Gastroesophageal sphincter (tissue), 4 donors: Measurements from ENCODE around the gene USP6NL. TPM values are rescaled to one million over a fixed set of nuclear protein-coding genes. Genes with fewer than 3 reads are reported as not detected.

ENCODE experiments used
- ATAC-seq: fragments of 150-250 bp; one replicate; pipeline ENCODE4 v1.9.1; 2016; ENCODE audit warnings: mild to moderate bottlenecking, moderate library complexity
- H3K27ac ChIP-seq, 4 donors: fragments of 200-600 bp; sonication (generic) in 3 of 4; 1 replicate in 3 of 4; 2 replicates in 1 of 4; pipeline ENCODE4 v1.5.1; 2016 to 2019
- H3K27me3 ChIP-seq: fragments of 200-600 bp; sonication (generic); one replicate; pipeline ENCODE4 v1.5.1; 2019
- H3K36me3 ChIP-seq, 2 donors: fragments of 200-600 bp; sonication (generic); one replicate each; pipeline ENCODE4 v1.5.1; 2019; ENCODE audit warnings: control low read depth in 1 of 2
- H3K4me1 ChIP-seq, 3 donors: fragments of 200-600 bp; sonication (generic); 1 replicate in 2 of 3; 2 replicates in 1 of 3; pipeline ENCODE4 v1.5.1; 2016 to 2019; ENCODE audit warnings: control low read depth in 2 of 3
- H3K4me3 ChIP-seq, 2 donors: fragments of 200-600 bp; sonication (generic); one replicate each; pipeline ENCODE4 v1.5.1; 2019; ENCODE audit warnings: mild to moderate bottlenecking in 1 of 2, moderate library complexity in 1 of 2
- H3K9me3 ChIP-seq, 3 donors: fragments of 200-600 bp; sonication (generic); one replicate each; pipeline ENCODE4 v1.5.1; 2017 to 2019; ENCODE audit warnings: control low read depth in 2 of 3
- CTCF ChIP-seq, 4 experiments: fragments of 200-600 bp in 2 of 4; fragments of 450-650 bp in 2 of 4; sonication (generic) in 1 of 4; IDR thresholded peaks; one replicate each; pipeline ENCODE4 v1.5.1; 2017 to 2019; ENCODE audit warnings: antibody characterized with exemption in 4 of 4, mild to moderate bottlenecking in 2 of 4, moderate library complexity in 2 of 4
- EP300 ChIP-seq: sonication (generic); formaldehyde crosslinking; IDR thresholded peaks from one replicate; pipeline ENCODE4 v1.6.1; 2017; ENCODE audit warnings: antibody characterized with exemption, mild to moderate bottlenecking
- POLR2A ChIP-seq, 2 donors: fragments of 450-650 bp; IDR thresholded peaks; one replicate each; pipeline ENCODE4 v1.6.1; 2017; ENCODE audit warnings: antibody characterized with exemption in 2 of 2, mild to moderate bottlenecking in 2 of 2, moderate library complexity in 1 of 2
- POLR2AphosphoS5 ChIP-seq: sonication (generic); formaldehyde crosslinking; IDR thresholded peaks from one replicate; pipeline ENCODE4 v1.6.1; 2017; ENCODE audit warnings: antibody characterized with exemption
- WGBS, 2 donors: methylation state at CpG; one replicate each; pipeline ENCODE4 v1.1.5; 2018; ENCODE audit warnings: low coverage in 1 of 2; 5-methylcytosine and 5-hydroxymethylcytosine counted together
- total RNA-seq, 4 donors: library from RNA; depleted of rRNA; stranded (reverse); fragments of >200 nt; gene quantifications; one replicate each; pipeline ENCODE4 v1.1.0, GENCODE V29; 2016

USP6NL gene
- total RNA-seq, 4 donors from 2014 or later = 9.0 to 14.7 (median 12.5) TPM

- ATAC-seq = no peak
- no peak for TF ChIP-seq POLR2AphosphoS5
- Histone ChIP-seq H3K27ac (no peak overlapping the region), H3K36me3 (no peaks in the 10 kb centered on the region), H3K4me3 (no peak overlapping the region), H3K9me3 (no peaks in the 10 kb centered on the region), H3K27me3 (no peaks in the 10 kb centered on the region), H3K4me1 (peaks cover 0 to 28% (median 5%) of the 10 kb centered on the region in 3 donors)
- 42 to 97% methylated on average over 1 to 3 of the region's 6 CpGs for WGBS, 2 donors
These were observed 35.2 kb downstream of the USP6NL start for GRCh38 chr10:11576092-11576809.

- H3K36me3 ChIP-seq = no peaks in the 10 kb centered on the region
- H3K27ac ChIP-seq = no peak overlapping the region
- no peaks in the 10 kb centered on the region for H3K27me3 ChIP-seq
- H3K4me1 ChIP-seq = peaks cover 0 to 25% (median 5%) of the 10 kb centered on the region in 3 donors
- no peaks in the 10 kb centered on the region for H3K9me3 ChIP-seq
- no peak overlapping the region for H3K4me3 ChIP-seq
- no peak for TF ChIP-seq EP300
- no peak for TF ChIP-seq CTCF (IDR thresholded peaks at IDR 0.05)
- no peak for TF ChIP-seq POLR2A (IDR thresholded peaks at IDR 0.05)
- TF ChIP-seq POLR2AphosphoS5 = no peak
- 35 to 43% methylated on average over 3 of the region's 3 CpGs for WGBS, 2 donors
- no peak for ATAC-seq
These were observed 38.0 kb downstream of the USP6NL start for GRCh38 chr10:11573497-11573896.

GRCh38 chr10:11570751-11571150 lies 40.7 kb downstream of the USP6NL start:
- H3K27me3 ChIP-seq = no peaks in the 10 kb centered on the region
- WGBS, 2 donors = 87 to 93% methylated on average over 3 to 5 of the region's 5 CpGs
- peaks cover 0 to 25% (median 5%) of the 10 kb centered on the region in 3 donors for H3K4me1 ChIP-seq
- no peak for TF ChIP-seq POLR2A (IDR thresholded peaks at IDR 0.05)
- TF ChIP-seq POLR2AphosphoS5 = no peak
- no peak for TF ChIP-seq EP300
- no peak for TF ChIP-seq CTCF (IDR thresholded peaks at IDR 0.05)
- H3K27ac ChIP-seq = no peak overlapping the region
- no peaks in the 10 kb centered on the region for H3K36me3 ChIP-seq
- no peak overlapping the region for H3K4me3 ChIP-seq
- no peak for ATAC-seq
- H3K9me3 ChIP-seq = no peaks in the 10 kb centered on the region

DNA sequence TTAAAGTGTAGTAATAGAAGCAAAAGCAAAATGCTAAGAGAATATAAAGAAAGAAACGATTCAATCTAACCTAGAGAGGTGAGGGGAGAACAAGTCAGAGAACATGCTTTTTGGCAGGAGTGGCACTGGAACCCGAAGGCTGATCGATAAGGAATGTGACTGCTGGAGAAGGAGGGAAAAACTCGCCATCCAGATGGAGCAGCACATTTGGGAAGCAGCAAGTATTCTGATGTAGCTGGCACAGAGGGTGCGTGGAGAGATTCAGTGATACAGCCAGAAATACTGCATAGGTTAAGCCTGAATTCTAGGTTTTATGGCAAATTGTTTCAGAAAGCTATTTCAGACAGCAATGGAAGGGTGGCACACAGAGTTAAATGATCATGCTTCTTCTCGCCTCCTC lies 42.0 kb downstream of the USP6NL start:
- no peaks in the 10 kb centered on the region for H3K9me3 ChIP-seq
- H3K27ac ChIP-seq = no peak overlapping the region
- ATAC-seq = no peak
- H3K4me3 ChIP-seq = no peak overlapping the region
- no peaks in the 10 kb centered on the region for H3K27me3 ChIP-seq
- TF ChIP-seq EP300 = no peak
- TF ChIP-seq POLR2A (IDR thresholded peaks at IDR 0.05) = no peak
- no peak for TF ChIP-seq CTCF (IDR thresholded peaks at IDR 0.05)
- TF ChIP-seq POLR2AphosphoS5 = no peak
- WGBS, 2 donors = 87 to 94% methylated on average over 3 to 6 of the region's 6 CpGs
- peaks cover 0 to 14% (median 5%) of the 10 kb centered on the region in 3 donors for H3K4me1 ChIP-seq
- no peaks in the 10 kb centered on the region for H3K36me3 ChIP-seq

GRCh38 chr10:11568578-11568977 lies 42.9 kb downstream of the USP6NL start:
- no peaks in the 10 kb centered on the region for H3K9me3 ChIP-seq
- no peak for ATAC-seq
- H3K27me3 ChIP-seq = no peaks in the 10 kb centered on the region
- H3K27ac ChIP-seq = no peak overlapping the region
- peaks cover 0 to 5% (median 3%) of the 10 kb centered on the region in 3 donors for H3K4me1 ChIP-seq
- WGBS, 2 donors = 94 to 100% methylated on average over 1 of the region's 1 CpG
- TF ChIP-seq CTCF (IDR thresholded peaks at IDR 0.05) (no peak), EP300 (no peak), POLR2A (IDR thresholded peaks at IDR 0.05) (no peak), POLR2AphosphoS5 (no peak)
- no peak overlapping the region for H3K4me3 ChIP-seq
- H3K36me3 ChIP-seq = no peaks in the 10 kb centered on the region
